OCI-LY3 (cell line): Measurements from ENCODE around the gene PPP1R7.

ENCODE experiments used
- EZH2phosphoT487 ChIP-seq: fragments of 200-600 bp; shearing (Covaris generic); IDR thresholded peaks from 2 replicates; pipeline ENCODE4 v1.6.1; 2018; ENCODE audit warnings: antibody characterized with exemption, mixed run types, low read depth
- TF ChIP-seq, protein P1 (sequence below): fragments of 200-600, 300-600 bp; sonication (generic); IDR thresholded peaks from 2 replicates; pipeline ENCODE4 v1.5.1; 2014; ENCODE audit warnings: antibody characterized with exemption, low read length, low read depth

- TF ChIP-seq, protein P1, sequence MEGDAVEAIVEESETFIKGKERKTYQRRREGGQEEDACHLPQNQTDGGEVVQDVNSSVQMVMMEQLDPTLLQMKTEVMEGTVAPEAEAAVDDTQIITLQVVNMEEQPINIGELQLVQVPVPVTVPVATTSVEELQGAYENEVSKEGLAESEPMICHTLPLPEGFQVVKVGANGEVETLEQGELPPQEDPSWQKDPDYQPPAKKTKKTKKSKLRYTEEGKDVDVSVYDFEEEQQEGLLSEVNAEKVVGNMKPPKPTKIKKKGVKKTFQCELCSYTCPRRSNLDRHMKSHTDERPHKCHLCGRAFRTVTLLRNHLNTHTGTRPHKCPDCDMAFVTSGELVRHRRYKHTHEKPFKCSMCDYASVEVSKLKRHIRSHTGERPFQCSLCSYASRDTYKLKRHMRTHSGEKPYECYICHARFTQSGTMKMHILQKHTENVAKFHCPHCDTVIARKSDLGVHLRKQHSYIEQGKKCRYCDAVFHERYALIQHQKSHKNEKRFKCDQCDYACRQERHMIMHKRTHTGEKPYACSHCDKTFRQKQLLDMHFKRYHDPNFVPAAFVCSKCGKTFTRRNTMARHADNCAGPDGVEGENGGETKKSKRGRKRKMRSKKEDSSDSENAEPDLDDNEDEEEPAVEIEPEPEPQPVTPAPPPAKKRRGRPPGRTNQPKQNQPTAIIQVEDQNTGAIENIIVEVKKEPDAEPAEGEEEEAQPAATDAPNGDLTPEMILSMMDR = no peak
- no peak for TF ChIP-seq EZH2phosphoT487
Measured at GRCh38 chr2:241102239-241102803, 47.9 kb upstream of the PPP1R7 start, which contains the start of gene MTERF4.
